LNCAP (cell line): ENCODE data around the gene APLP2.

Experiments
- TF ChIP-seq, protein P1 (sequence below): fragments of 450-650 bp; IDR thresholded peaks from 2 replicates; pipeline ENCODE4 v1.5.1; 2017; ENCODE audit warnings: mild to moderate bottlenecking

Gene APLP2

DNA sequence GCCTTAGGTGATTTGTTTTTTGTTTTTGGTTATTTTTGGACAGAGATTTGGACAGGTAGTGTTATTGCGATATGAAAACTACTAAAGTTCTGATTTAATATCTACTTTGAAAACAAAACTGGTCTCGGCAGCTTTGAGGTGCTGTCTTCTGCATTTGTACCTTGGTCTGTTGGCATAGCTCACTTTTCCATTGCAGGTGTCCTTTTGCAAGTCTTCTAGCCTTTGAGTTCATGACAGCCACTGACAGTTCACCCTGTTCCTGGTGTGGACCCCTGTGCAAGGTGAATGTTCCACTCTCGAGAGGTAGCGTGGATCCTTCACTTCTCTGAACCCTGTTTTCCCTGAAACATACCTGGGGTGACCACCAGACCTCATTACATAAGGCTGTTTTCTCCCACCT is 45.0 kb downstream of the APLP2 start:
- TF ChIP-seq, protein P1, sequence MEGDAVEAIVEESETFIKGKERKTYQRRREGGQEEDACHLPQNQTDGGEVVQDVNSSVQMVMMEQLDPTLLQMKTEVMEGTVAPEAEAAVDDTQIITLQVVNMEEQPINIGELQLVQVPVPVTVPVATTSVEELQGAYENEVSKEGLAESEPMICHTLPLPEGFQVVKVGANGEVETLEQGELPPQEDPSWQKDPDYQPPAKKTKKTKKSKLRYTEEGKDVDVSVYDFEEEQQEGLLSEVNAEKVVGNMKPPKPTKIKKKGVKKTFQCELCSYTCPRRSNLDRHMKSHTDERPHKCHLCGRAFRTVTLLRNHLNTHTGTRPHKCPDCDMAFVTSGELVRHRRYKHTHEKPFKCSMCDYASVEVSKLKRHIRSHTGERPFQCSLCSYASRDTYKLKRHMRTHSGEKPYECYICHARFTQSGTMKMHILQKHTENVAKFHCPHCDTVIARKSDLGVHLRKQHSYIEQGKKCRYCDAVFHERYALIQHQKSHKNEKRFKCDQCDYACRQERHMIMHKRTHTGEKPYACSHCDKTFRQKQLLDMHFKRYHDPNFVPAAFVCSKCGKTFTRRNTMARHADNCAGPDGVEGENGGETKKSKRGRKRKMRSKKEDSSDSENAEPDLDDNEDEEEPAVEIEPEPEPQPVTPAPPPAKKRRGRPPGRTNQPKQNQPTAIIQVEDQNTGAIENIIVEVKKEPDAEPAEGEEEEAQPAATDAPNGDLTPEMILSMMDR: no peak

GRCh38 chr11:130115218-130115617 is 45.5 kb downstream of the APLP2 start:
- TF ChIP-seq, protein P1: no peak

DNA sequence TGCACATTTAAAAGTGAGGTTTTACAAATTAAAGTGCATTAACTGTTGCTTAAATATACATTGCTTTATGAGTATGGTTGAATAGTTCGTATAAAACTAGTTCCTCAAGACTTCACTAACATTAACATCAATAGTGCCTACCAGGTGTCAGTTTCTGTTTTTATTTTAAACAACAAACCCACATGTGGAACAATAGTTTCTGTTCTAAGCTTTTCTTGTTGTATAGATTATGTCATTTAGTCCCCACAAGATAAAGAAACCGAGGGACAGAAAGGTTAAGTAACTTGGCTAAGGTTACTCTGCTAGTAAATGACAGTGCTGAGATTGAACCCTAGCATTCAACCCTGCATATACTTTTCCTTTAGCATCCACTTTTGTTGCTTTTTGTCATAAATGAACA is 48.5 kb downstream of the APLP2 start:
- TF ChIP-seq, protein P1: no peak

GRCh38 chr11:130118636-130119387 is 49.1 kb downstream of the APLP2 start:
- TF ChIP-seq, protein P1: no peak

GRCh38 chr11:130120045-130120444 is 50.4 kb downstream of the APLP2 start:
- TF ChIP-seq, protein P1: no peak

DNA sequence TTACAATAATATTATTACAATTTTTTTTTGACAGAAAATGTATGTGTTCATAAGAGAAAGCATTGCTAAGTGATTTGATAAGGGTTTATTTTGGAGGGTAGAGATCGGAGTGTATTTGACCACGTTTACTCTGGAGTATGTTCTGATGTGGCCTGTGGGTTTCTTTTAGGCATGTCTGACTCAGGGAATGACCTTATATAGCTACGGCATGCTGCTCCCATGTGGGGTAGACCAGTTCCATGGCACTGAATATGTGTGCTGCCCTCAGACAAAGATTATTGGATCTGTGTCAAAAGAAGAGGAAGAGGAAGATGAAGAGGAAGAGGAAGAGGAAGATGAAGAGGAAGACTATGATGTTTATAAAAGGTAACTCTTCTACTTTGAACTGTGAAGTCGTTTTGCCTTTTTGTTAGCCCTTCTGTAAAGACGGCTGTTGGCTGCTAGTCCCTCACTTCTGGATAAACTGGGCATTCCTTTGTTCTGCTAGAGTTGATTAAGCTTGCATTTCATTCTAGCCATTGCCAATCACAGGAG is 51.8 kb downstream of the APLP2 start:
- TF ChIP-seq, protein P1: no peak

GRCh38 chr11:130122141-130122575 is 52.5 kb downstream of the APLP2 start:
- TF ChIP-seq, protein P1: no peak
